H1 (cell line): Measurements from ENCODE around the gene ANKS1B.

Experiments
- BCL11A ChIP-seq, 2 experiments: IDR thresholded peaks; one replicate each; pipeline ENCODE4 v1.6.1; 2011; ENCODE audit warnings: low read depth in 2 of 2, low read length in 2 of 2, mild to moderate bottlenecking in 2 of 2
- EZH2 ChIP-seq: fragments of 200-600 bp; sonication (generic); IDR thresholded peaks from 2 replicates; pipeline ENCODE4 v1.7.1; 2012; ENCODE audit warnings: low read depth, mild to moderate bottlenecking, moderate library complexity, low read length, inconsistent platforms; ENCODE audit not compliant: severe bottlenecking
- GABPA ChIP-seq: IDR thresholded peaks from 2 replicates; pipeline ENCODE4 v1.6.1; 2011; ENCODE audit warnings: mild to moderate bottlenecking, low read length, moderate library complexity, borderline replicate concordance; ENCODE audit not compliant: insufficient read depth
- HDAC6 ChIP-seq: IDR thresholded peaks from one replicate; pipeline ENCODE4 v1.7.1; 2012; ENCODE audit warnings: low read depth, mild to moderate bottlenecking, inconsistent platforms, low read length, moderate library complexity
- POU5F1 ChIP-seq: IDR thresholded peaks from 2 replicates; pipeline ENCODE4 v1.6.1; 2011; ENCODE audit warnings: low read depth, mild to moderate bottlenecking, low read length, moderate library complexity
- RAD21 ChIP-seq, 2 experiments: IDR thresholded peaks in 1 of 2; conservative IDR thresholded peaks in 1 of 2; 2 replicates each; pipeline ENCODE4 v1.6.1; 2011; ENCODE audit warnings: low read depth in 2 of 2, low read length in 2 of 2, improper control_type of control experiment in 1 of 2, inconsistent platforms in 1 of 2, mild to moderate bottlenecking in 1 of 2, moderate library complexity in 1 of 2
- RFX5 ChIP-seq: IDR thresholded peaks from 2 replicates; pipeline ENCODE4 v1.6.1; 2011; ENCODE audit warnings: low read depth, low read length, improper control_type of control experiment, borderline replicate concordance
- SP1 ChIP-seq: IDR thresholded peaks from 2 replicates; pipeline ENCODE4 v1.6.1; 2011; ENCODE audit warnings: low read depth, low read length
- YY1 ChIP-seq: IDR thresholded peaks from 2 replicates; pipeline ENCODE4 v1.6.1; 2011; ENCODE audit warnings: low read depth, mild to moderate bottlenecking, low read length
- TF ChIP-seq, protein P1 (sequence below), 3 experiments: IDR thresholded peaks; 1 replicate in 2 of 3; 2 replicates in 1 of 3; pipeline versions ENCODE4 v1.5.1 to v1.6.1; 2011; ENCODE audit warnings: low read length in 3 of 3, mild to moderate bottlenecking in 3 of 3, inconsistent platforms in 2 of 3, low read depth in 1 of 3, moderate library complexity in 1 of 3; ENCODE audit not compliant: insufficient read depth in 1 of 3; ENCODE audit errors: control extremely low read depth in 1 of 3

DNA sequence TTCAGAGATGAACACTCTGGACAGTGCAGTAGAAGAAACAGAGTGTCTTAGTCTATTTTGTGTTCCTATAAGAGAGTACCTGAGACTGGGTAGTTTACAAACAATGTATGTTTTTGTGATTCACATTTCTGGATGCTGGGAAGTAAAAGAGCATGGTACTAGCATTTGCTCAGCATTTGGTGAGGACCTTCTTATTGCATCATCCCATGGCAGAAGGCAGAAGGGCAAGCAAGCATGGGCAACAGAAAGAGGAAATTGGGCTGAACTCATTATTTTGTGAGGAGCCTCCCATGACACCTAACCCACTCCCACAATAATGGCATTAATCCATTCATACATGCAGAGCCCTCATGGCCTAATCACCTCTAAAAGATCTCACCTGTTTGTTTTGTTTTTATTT lies 8.0 kb downstream of the ANKS1B start:
- TF ChIP-seq EZH2: no peak
- TF ChIP-seq RFX5: no peak
- TF ChIP-seq POU5F1: no peak
- no peak for TF ChIP-seq SP1
- no peak for TF ChIP-seq BCL11A (IDR thresholded peaks at IDR 0.05; ENCODE audit: low read depth in 2 of 2, low read length in 2 of 2)
- no peak for TF ChIP-seq HDAC6
- TF ChIP-seq, protein P1, sequence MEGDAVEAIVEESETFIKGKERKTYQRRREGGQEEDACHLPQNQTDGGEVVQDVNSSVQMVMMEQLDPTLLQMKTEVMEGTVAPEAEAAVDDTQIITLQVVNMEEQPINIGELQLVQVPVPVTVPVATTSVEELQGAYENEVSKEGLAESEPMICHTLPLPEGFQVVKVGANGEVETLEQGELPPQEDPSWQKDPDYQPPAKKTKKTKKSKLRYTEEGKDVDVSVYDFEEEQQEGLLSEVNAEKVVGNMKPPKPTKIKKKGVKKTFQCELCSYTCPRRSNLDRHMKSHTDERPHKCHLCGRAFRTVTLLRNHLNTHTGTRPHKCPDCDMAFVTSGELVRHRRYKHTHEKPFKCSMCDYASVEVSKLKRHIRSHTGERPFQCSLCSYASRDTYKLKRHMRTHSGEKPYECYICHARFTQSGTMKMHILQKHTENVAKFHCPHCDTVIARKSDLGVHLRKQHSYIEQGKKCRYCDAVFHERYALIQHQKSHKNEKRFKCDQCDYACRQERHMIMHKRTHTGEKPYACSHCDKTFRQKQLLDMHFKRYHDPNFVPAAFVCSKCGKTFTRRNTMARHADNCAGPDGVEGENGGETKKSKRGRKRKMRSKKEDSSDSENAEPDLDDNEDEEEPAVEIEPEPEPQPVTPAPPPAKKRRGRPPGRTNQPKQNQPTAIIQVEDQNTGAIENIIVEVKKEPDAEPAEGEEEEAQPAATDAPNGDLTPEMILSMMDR (IDR thresholded peaks at IDR 0.05; ENCODE audit: control extremely low read depth in 1 of 3, insufficient read depth in 1 of 3, low read depth in 1 of 3, low read length in 3 of 3): no peak
- TF ChIP-seq YY1: no peak
- TF ChIP-seq RAD21 (IDR thresholded peaks at IDR 0.05 in 1 of 2, conservative IDR thresholded peaks at IDR 0.05 in 1 of 2; ENCODE audit: low read depth in 2 of 2, low read length in 2 of 2): no peak
- TF ChIP-seq GABPA: no peak
